Measurements from ENCODE around the gene VASH1.
"Not testable (repeated sequence)": the region's sequence is repeated elsewhere in the genome, so short reads cannot be mapped to it uniquely, and the experiment has no call there.

- not testable (repeated sequence) for TF ChIP-seq CTCF (IDR thresholded peaks at IDR 0.05); POLR2A (IDR thresholded peaks at IDR 0.05); POLR2AphosphoS5 (IDR thresholded peaks at IDR 0.05); EP300 (IDR thresholded peaks at IDR 0.05; ENCODE audit: low read depth)
These were observed 26.8 kb upstream of the VASH1 start for GRCh38 chr14:76734501-76734900.
